ENCODE results near the gene APOC3.
"Not testable (repeated sequence)": the region's sequence is repeated elsewhere in the genome, so short reads cannot be mapped to it uniquely, and the experiment has no call there.

The APOC3 gene

GRCh38 chr11:116832350-116833290, 2.9 kb downstream of the APOC3 start:
- no peak for DNase-seq

- DNase-seq, result no peak
Observed at GRCh38 chr11:116833491-116833815, 3.7 kb downstream of the APOC3 start.

GRCh38 chr11:116833816-116834534, 4.3 kb downstream of the APOC3 start:
- DNase-seq, result no peak

GRCh38 chr11:116834535-116835041, 4.9 kb downstream of the APOC3 start:
- DNase-seq, result not testable (repeated sequence)

GRCh38 chr11:116835042-116835772, 5.5 kb downstream of the APOC3 start:
- DNase-seq, result no peak

GRCh38 chr11:116835791-116836631, 6.3 kb downstream of the APOC3 start:
- peak; percentile 86 to 98 for DNase-seq

- DNase-seq, result peak in 1 of 2 experiments; percentile 25
Observed at GRCh38 chr11:116836632-116836991, 6.9 kb downstream of the APOC3 start.

GRCh38 chr11:116837231-116838091, 7.8 kb downstream of the APOC3 start, which contains the start of gene APOA1:
APOA1 (minus strand) TSS chr11:116837622; CDS start chr11:116837387, 235 bp downstream.
- no peak for DNase-seq

- no peak for DNase-seq
Observed at GRCh38 chr11:116838321-116839084, 8.8 kb downstream of the APOC3 start.

- DNase-seq, result no peak
Observed at GRCh38 chr11:116840224-116840745, 10.6 kb downstream of the APOC3 start.

- DNase-seq, result no peak
Observed at GRCh38 chr11:116840746-116841296, 11.1 kb downstream of the APOC3 start.

GRCh38 chr11:116842117-116842516, 12.4 kb downstream of the APOC3 start:
- no peak for DNase-seq

- no peak for DNase-seq
Observed at GRCh38 chr11:116842909-116843308, 13.2 kb downstream of the APOC3 start.

- DNase-seq, result no peak
Observed at GRCh38 chr11:116843661-116844060, 14.0 kb downstream of the APOC3 start.

GRCh38 chr11:116844722-116845121, 15.0 kb downstream of the APOC3 start:
- DNase-seq, result peak in 1 of 2 experiments; percentile 5

GRCh38 chr11:116847612-116848011, 17.9 kb downstream of the APOC3 start:
- DNase-seq, result no peak

- no peak for DNase-seq
Observed at GRCh38 chr11:116849060-116849459, 19.4 kb downstream of the APOC3 start.

GRCh38 chr11:116849486-116849885, 19.8 kb downstream of the APOC3 start:
- no peak for DNase-seq

- no peak for DNase-seq
Observed at GRCh38 chr11:116851626-116852025, 21.9 kb downstream of the APOC3 start.

Measured in NCI-H446 (cell line).